ENCODE results near the gene PSMG4.

PSMG4 gene

DNA sequence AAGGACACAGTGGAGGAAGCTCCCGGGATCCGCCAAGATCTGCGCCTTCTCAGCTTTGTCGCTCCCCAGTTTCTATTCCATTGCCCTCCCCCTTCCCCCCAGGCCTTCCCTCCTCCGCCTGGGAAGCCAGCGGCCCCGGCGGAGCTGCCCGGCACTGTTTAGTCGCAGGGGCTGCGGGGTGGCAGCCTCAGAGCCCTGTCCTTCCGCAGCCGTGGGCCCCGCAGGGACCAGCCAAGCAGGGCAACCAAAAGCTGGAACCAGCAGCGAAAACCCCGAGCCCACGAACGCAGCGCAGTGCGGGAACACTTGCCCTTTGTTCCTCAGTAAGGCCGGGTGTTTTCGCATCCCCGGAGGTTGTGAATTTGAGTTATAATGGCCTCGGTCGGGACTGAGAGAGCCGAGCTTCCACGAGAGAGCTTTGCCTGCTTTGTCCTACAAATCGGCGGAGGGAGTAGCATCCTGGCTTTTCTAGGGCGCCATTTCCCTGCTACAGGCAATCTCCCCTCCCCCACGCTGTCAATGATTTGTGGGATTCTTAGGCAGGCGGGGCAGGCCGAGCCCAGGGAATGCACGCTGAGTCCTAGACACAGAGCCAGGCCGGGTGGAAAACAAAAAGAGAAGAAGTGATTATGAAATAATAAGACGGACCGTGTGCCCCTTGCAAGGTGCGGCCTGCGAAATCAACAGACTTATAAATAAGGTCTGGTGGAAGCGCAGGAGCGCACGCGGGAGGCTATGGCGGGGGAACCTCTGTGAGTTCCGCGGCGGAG is 27.3 kb upstream of the PSMG4 start (continued):
- TF ChIP-seq ZNF664 (tag by site-specific recombination; IDR thresholded peaks at IDR 0.05) = no peak
- peak; percentile 49 for TF ChIP-seq ZNF2 (tag by site-specific recombination; IDR thresholded peaks at IDR 0.05)
- TF ChIP-seq ZNF561 (tag by site-specific recombination; IDR thresholded peaks at IDR 0.05; ENCODE audit: borderline replicate concordance) = peak; percentile 16; the same call in 1 of the 2 replicates
- TF ChIP-seq FEZF1 (tag by site-specific recombination; IDR thresholded peaks at IDR 0.05) = peak; percentile 55
- peak; percentile 40; the same call in 1 of the 2 replicates for TF ChIP-seq ZEB2 (tag by site-specific recombination; IDR thresholded peaks at IDR 0.05)
- TF ChIP-seq ZNF266 (tag by site-specific recombination; IDR thresholded peaks at IDR 0.05; ENCODE audit: low read depth) = no peak
- TF ChIP-seq, protein P1, sequence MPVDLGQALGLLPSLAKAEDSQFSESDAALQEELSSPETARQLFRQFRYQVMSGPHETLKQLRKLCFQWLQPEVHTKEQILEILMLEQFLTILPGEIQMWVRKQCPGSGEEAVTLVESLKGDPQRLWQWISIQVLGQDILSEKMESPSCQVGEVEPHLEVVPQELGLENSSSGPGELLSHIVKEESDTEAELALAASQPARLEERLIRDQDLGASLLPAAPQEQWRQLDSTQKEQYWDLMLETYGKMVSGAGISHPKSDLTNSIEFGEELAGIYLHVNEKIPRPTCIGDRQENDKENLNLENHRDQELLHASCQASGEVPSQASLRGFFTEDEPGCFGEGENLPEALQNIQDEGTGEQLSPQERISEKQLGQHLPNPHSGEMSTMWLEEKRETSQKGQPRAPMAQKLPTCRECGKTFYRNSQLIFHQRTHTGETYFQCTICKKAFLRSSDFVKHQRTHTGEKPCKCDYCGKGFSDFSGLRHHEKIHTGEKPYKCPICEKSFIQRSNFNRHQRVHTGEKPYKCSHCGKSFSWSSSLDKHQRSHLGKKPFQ (tag by site-specific recombination; IDR thresholded peaks at IDR 0.05) = no peak; the same call in 1 of the 2 replicates
- TF ChIP-seq, protein P2, sequence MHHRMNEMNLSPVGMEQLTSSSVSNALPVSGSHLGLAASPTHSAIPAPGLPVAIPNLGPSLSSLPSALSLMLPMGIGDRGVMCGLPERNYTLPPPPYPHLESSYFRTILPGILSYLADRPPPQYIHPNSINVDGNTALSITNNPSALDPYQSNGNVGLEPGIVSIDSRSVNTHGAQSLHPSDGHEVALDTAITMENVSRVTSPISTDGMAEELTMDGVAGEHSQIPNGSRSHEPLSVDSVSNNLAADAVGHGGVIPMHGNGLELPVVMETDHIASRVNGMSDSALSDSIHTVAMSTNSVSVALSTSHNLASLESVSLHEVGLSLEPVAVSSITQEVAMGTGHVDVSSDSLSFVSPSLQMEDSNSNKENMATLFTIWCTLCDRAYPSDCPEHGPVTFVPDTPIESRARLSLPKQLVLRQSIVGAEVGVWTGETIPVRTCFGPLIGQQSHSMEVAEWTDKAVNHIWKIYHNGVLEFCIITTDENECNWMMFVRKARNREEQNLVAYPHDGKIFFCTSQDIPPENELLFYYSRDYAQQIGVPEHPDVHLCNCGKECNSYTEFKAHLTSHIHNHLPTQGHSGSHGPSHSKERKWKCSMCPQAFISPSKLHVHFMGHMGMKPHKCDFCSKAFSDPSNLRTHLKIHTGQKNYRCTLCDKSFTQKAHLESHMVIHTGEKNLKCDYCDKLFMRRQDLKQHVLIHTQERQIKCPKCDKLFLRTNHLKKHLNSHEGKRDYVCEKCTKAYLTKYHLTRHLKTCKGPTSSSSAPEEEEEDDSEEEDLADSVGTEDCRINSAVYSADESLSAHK (tag by site-specific recombination; IDR thresholded peaks at IDR 0.05) = 0 out of 2 replicates have a peak, but pooled peaks have one; percentile 1
- TF ChIP-seq HOXD13 (CRISPR knock-in tag; IDR thresholded peaks at IDR 0.05; ENCODE audit: borderline replicate concordance) = peak; percentile 66; the same call in 1 of the 2 replicates
- no peak for TF ChIP-seq ZNF140 (tag by site-specific recombination; IDR thresholded peaks at IDR 0.05)
- TF ChIP-seq, protein P3, sequence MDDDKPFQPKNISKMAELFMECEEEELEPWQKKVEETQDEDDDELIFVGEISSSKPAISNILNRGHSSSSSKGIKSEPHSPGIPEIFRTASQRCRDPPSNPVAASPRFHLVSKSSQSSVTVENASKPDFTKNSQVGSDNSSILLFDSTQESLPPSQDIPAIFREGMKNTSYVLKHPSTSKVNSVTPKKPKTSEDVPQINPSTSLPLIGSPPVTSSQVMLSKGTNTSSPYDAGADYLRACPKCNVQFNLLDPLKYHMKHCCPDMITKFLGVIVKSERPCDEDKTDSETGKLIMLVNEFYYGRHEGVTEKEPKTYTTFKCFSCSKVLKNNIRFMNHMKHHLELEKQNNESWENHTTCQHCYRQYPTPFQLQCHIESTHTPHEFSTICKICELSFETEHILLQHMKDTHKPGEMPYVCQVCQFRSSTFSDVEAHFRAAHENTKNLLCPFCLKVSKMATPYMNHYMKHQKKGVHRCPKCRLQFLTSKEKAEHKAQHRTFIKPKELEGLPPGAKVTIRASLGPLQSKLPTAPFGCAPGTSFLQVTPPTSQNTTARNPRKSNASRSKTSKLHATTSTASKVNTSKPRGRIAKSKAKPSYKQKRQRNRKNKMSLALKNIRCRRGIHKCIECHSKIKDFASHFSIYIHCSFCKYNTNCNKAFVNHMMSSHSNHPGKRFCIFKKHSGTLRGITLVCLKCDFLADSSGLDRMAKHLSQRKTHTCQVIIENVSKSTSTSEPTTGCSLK (tag by site-specific recombination; IDR thresholded peaks at IDR 0.05) = no peak
- no peak for TF ChIP-seq GLI4 (tag by site-specific recombination; IDR thresholded peaks at IDR 0.05)
- no peak for TF ChIP-seq ZNF214 (tag by site-specific recombination; IDR thresholded peaks at IDR 0.05; ENCODE audit: borderline replicate concordance)
- TF ChIP-seq, protein P4, sequence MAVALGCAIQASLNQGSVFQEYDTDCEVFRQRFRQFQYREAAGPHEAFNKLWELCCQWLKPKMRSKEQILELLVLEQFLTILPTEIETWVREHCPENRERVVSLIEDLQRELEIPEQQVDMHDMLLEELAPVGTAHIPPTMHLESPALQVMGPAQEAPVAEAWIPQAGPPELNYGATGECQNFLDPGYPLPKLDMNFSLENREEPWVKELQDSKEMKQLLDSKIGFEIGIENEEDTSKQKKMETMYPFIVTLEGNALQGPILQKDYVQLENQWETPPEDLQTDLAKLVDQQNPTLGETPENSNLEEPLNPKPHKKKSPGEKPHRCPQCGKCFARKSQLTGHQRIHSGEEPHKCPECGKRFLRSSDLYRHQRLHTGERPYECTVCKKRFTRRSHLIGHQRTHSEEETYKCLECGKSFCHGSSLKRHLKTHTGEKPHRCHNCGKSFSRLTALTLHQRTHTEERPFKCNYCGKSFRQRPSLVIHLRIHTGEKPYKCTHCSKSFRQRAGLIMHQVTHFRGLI (tag by site-specific recombination; IDR thresholded peaks at IDR 0.05) = peak; percentile 23; the same call in 1 of the 2 replicates
- TF ChIP-seq ZFP69B (tag by site-specific recombination; IDR thresholded peaks at IDR 0.05) = peak; percentile 89
- no peak for TF ChIP-seq ZNF701 (tag by site-specific recombination; IDR thresholded peaks at IDR 0.05)
- peak; percentile 84 for TF ChIP-seq ZBTB48 (tag by site-specific recombination; IDR thresholded peaks at IDR 0.05)
- TF ChIP-seq ZNF670 (tag by site-specific recombination; IDR thresholded peaks at IDR 0.05; ENCODE audit: low read depth) = no peak
- peak; percentile 67 for TF ChIP-seq IKZF3 (tag by site-specific recombination; IDR thresholded peaks at IDR 0.05)
- TF ChIP-seq ZNF292 (tag by site-specific recombination; IDR thresholded peaks at IDR 0.05; ENCODE audit: borderline replicate concordance, low read depth) = no peak
- TF ChIP-seq ZNF654 (tag by site-specific recombination; IDR thresholded peaks at IDR 0.05; ENCODE audit: low read depth) = no peak
- TF ChIP-seq YY2 (tag by site-specific recombination; IDR thresholded peaks at IDR 0.05) = no peak; the same call in 1 of the 2 replicates
- TF ChIP-seq, protein P5, sequence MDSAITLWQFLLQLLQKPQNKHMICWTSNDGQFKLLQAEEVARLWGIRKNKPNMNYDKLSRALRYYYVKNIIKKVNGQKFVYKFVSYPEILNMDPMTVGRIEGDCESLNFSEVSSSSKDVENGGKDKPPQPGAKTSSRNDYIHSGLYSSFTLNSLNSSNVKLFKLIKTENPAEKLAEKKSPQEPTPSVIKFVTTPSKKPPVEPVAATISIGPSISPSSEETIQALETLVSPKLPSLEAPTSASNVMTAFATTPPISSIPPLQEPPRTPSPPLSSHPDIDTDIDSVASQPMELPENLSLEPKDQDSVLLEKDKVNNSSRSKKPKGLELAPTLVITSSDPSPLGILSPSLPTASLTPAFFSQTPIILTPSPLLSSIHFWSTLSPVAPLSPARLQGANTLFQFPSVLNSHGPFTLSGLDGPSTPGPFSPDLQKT (IDR thresholded peaks at IDR 0.05; ENCODE audit: borderline replicate concordance, low read depth, low read length) = no peak
- TF ChIP-seq, protein P6, sequence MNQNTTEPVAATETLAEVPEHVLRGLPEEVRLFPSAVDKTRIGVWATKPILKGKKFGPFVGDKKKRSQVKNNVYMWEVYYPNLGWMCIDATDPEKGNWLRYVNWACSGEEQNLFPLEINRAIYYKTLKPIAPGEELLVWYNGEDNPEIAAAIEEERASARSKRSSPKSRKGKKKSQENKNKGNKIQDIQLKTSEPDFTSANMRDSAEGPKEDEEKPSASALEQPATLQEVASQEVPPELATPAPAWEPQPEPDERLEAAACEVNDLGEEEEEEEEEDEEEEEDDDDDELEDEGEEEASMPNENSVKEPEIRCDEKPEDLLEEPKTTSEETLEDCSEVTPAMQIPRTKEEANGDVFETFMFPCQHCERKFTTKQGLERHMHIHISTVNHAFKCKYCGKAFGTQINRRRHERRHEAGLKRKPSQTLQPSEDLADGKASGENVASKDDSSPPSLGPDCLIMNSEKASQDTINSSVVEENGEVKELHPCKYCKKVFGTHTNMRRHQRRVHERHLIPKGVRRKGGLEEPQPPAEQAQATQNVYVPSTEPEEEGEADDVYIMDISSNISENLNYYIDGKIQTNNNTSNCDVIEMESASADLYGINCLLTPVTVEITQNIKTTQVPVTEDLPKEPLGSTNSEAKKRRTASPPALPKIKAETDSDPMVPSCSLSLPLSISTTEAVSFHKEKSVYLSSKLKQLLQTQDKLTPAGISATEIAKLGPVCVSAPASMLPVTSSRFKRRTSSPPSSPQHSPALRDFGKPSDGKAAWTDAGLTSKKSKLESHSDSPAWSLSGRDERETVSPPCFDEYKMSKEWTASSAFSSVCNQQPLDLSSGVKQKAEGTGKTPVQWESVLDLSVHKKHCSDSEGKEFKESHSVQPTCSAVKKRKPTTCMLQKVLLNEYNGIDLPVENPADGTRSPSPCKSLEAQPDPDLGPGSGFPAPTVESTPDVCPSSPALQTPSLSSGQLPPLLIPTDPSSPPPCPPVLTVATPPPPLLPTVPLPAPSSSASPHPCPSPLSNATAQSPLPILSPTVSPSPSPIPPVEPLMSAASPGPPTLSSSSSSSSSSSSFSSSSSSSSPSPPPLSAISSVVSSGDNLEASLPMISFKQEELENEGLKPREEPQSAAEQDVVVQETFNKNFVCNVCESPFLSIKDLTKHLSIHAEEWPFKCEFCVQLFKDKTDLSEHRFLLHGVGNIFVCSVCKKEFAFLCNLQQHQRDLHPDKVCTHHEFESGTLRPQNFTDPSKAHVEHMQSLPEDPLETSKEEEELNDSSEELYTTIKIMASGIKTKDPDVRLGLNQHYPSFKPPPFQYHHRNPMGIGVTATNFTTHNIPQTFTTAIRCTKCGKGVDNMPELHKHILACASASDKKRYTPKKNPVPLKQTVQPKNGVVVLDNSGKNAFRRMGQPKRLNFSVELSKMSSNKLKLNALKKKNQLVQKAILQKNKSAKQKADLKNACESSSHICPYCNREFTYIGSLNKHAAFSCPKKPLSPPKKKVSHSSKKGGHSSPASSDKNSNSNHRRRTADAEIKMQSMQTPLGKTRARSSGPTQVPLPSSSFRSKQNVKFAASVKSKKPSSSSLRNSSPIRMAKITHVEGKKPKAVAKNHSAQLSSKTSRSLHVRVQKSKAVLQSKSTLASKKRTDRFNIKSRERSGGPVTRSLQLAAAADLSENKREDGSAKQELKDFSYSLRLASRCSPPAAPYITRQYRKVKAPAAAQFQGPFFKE (tag by site-specific recombination; IDR thresholded peaks at IDR 0.05; ENCODE audit: borderline replicate concordance) = no peak

Data from HEK293 (cell line).